Ectodermal cell (in vitro differentiated cells): ENCODE results near the gene MATCAP1.
A peak's percentile ranks its signal among the peaks of the same experiment; 100 is the strongest.

Experiments
- H3K27ac ChIP-seq: 2 replicates; pipeline ENCODE4 v1.7.0; 2013; ENCODE audit warnings: mild to moderate bottlenecking, low read depth, low read length; ENCODE audit not compliant: insufficient read depth, poor library complexity, severe bottlenecking
- H3K27me3 ChIP-seq: 2 replicates; pipeline ENCODE4 v1.7.0; 2013; ENCODE audit warnings: mild to moderate bottlenecking, low read length; ENCODE audit not compliant: insufficient read depth, control insufficient read depth, poor library complexity, severe bottlenecking
- H3K36me3 ChIP-seq: one replicate; pipeline ENCODE4 v1.7.0; 2013; ENCODE audit warnings: low read length; ENCODE audit not compliant: control insufficient read depth, insufficient read depth
- H3K4me1 ChIP-seq: one replicate; pipeline ENCODE4 v1.7.0; 2013; ENCODE audit warnings: low read length; ENCODE audit not compliant: control insufficient read depth, insufficient read depth
- H3K4me3 ChIP-seq: 2 replicates; pipeline ENCODE4 v1.7.0; 2013; ENCODE audit warnings: low read depth, low read length, control low read depth; ENCODE audit not compliant: insufficient read depth
- H3K9me3 ChIP-seq: 2 replicates; pipeline ENCODE4 v1.7.0; 2013; ENCODE audit warnings: mild to moderate bottlenecking, low read length, moderate library complexity; ENCODE audit not compliant: control insufficient read depth
- WGBS, 2 experiments: methylation state at CpG; one replicate each; pipeline ENCODE4 v1.1.7; 2013; ENCODE audit warnings: missing lambda C conversion rate in 2 of 2; 5-methylcytosine and 5-hydroxymethylcytosine counted together

The MATCAP1 gene

DNA sequence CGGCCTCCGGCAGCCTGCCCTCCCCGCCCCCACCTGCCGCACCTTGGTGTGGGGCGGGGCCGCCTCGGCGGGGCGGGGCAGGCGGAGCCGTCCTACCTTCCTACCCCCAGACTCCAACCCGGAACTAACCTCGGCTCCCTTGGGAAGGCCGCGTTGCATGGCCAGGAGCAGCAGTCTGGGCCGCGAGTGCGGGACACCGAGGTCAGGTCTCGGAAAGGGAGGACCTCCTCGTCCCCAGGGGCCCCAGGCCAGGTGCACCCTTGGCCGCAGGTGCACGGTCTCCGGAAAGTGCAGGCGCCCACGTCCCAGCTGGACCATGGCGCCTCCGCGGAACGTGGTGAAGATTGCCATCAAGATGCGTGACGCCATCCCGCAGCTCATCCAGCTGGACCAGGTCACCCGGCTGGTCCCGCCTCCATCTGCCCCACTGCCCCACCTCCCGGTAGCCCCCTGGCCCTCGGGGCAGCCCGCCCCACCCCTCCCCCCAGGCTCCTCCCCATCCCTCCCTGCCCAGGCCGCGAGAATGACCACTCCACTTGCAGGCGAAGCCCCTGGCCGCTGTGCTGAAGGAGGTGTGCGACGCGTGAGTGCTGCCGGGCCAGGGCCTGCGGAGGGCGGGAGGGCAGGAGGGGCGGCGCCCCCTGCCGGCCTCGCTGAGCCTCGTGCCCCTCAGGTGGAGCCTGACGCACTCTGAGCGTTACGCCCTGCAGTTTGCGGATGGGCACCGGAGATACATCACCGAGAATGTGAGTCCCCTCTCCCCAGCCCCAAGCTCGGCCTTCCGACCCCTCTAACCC is 15.4 kb upstream of the MATCAP1 start, which contains the start of gene ELMO3:
ELMO3 (plus strand) TSS at position 121 of the 797 bp plus-strand sequence; CDS start at position 317, 196 bp downstream.
- WGBS, 2 experiments, result 77% methylated on average over 60 of the region's 61 CpGs
- no peaks in the 10 kb centered on the region for H3K4me1 ChIP-seq
- no peak within 1 kb of the TSS for H3K4me3 ChIP-seq
- no peaks in the 10 kb centered on the region for H3K27me3 ChIP-seq
- no peak within 1 kb of the TSS for H3K27ac ChIP-seq
- H3K36me3 ChIP-seq, result peaks cover 34% of the 10 kb centered on the region
- no peaks in the 10 kb centered on the region for H3K9me3 ChIP-seq

DNA sequence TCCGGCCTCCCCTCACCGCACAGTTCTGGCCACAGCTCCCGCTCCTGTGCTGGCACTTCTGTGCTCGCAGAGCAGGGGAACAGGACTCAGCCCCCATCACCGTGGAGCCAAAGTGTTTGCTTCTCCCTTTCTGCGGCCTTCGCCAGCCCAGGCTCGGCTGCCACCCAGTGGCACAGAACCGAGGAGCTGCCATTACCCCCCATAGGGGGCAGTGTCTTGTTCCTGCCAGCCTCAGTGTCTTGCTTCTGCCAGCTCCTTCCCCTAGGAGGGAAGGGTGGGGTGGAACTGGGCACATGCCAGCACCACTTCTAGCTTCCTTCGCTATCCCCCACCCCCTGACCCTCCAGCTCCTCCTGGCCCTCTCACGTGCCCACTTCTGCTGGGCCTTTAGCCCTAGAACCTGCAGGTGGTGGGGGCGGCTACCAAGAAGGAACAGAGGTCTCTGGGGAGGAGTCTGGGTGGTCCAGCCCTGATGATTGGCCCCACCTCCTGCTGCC is 14.5 kb upstream of the MATCAP1 start:
- Histone ChIP-seq H3K4me3 (no peak overlapping the region), H3K36me3 (peaks cover 36% of the 10 kb centered on the region), H3K4me1 (peaks cover 3% of the 10 kb centered on the region), H3K27ac (no peak overlapping the region), H3K9me3 (no peaks in the 10 kb centered on the region), H3K27me3 (no peaks in the 10 kb centered on the region)
- whole genome bisulfite sequencing, 2 experiments, result 88 to 89% methylated on average over 12 of the region's 12 CpGs

GRCh38 chr16:67197704-67198103 is 13.9 kb upstream of the MATCAP1 start:
- no peaks in the 10 kb centered on the region for H3K9me3 ChIP-seq
- H3K27ac ChIP-seq, result no peak overlapping the region
- H3K4me3 ChIP-seq, result no peak overlapping the region
- no peaks in the 10 kb centered on the region for H3K27me3 ChIP-seq
- H3K4me1 ChIP-seq, result peaks cover 8% of the 10 kb centered on the region
- H3K36me3 ChIP-seq, result peaks cover 36% of the 10 kb centered on the region
- WGBS, 2 experiments, result 93 to 97% methylated on average over 6 of the region's 6 CpGs

GRCh38 chr16:67196881-67197280 is 13.1 kb upstream of the MATCAP1 start:
- 96 to 97% methylated on average over 1 of the region's 1 CpG for WGBS, 2 experiments
- H3K4me3 ChIP-seq, result no peak overlapping the region
- peaks cover 36% of the 10 kb centered on the region for H3K36me3 ChIP-seq
- no peaks in the 10 kb centered on the region for H3K27me3 ChIP-seq
- peaks cover 8% of the 10 kb centered on the region for H3K4me1 ChIP-seq
- H3K9me3 ChIP-seq, result no peaks in the 10 kb centered on the region
- H3K27ac ChIP-seq, result no peak overlapping the region

GRCh38 chr16:67195676-67196075 is 11.9 kb upstream of the MATCAP1 start:
- Histone ChIP-seq H3K4me1 (peaks cover 8% of the 10 kb centered on the region), H3K27ac (no peak overlapping the region), H3K27me3 (no peaks in the 10 kb centered on the region), H3K4me3 (no peak overlapping the region), H3K36me3 (peaks cover 36% of the 10 kb centered on the region), H3K9me3 (no peaks in the 10 kb centered on the region)
- 94 to 95% methylated on average over 5 of the region's 5 CpGs for WGBS, 2 experiments

DNA sequence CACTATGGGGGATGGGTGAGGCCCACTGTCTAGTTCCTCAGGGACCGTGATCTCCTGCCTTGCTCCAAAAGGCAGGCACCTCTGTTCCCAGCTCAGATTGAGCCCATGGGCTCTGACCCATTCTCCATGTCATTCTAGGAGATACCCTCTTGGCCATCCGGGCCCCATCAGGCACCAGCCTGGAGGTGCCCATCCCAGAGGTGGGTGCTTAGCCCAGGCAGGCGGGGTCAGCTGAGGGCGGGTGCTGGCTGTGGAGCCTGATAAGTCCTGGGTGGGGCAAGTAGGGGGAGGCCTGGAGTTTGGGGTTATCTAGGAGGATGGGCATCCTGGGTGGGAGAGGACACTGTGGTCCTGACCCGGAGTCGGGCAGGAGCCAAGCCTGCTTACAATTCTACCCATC is 10.5 kb upstream of the MATCAP1 start:
- peaks cover 36% of the 10 kb centered on the region for H3K36me3 ChIP-seq
- no peak overlapping the region for H3K4me3 ChIP-seq
- no peaks in the 10 kb centered on the region for H3K27me3 ChIP-seq
- H3K27ac ChIP-seq, result no peak overlapping the region
- WGBS, 2 experiments, result 93 to 95% methylated on average over 4 to 6 of the region's 6 CpGs
- no peaks in the 10 kb centered on the region for H3K9me3 ChIP-seq
- peaks cover 8% of the 10 kb centered on the region for H3K4me1 ChIP-seq

DNA sequence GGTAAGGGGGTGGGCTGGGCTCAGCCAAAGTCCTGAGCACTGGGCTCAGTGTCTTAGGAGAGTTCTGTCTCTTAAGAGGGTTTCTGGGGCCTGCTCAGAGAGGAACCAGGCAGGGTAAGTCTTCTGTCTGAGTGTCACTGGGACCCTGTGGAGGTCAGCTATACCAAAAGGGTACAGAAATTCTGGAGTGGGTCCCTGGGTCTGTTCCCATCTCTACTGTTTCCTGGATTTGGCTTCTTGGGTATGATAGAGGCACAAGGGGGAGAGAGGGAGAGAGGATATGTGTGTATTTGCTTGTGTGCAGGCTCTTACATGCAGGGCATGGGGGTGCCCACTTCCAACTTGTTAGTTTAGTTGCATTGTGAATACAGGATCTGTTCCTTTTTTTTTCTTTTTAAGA is 9.8 kb upstream of the MATCAP1 start:
- Histone ChIP-seq H3K36me3 (peaks cover 36% of the 10 kb centered on the region), H3K9me3 (no peaks in the 10 kb centered on the region), H3K4me1 (peaks cover 8% of the 10 kb centered on the region), H3K4me3 (no peak overlapping the region), H3K27ac (no peak overlapping the region), H3K27me3 (no peaks in the 10 kb centered on the region)

DNA sequence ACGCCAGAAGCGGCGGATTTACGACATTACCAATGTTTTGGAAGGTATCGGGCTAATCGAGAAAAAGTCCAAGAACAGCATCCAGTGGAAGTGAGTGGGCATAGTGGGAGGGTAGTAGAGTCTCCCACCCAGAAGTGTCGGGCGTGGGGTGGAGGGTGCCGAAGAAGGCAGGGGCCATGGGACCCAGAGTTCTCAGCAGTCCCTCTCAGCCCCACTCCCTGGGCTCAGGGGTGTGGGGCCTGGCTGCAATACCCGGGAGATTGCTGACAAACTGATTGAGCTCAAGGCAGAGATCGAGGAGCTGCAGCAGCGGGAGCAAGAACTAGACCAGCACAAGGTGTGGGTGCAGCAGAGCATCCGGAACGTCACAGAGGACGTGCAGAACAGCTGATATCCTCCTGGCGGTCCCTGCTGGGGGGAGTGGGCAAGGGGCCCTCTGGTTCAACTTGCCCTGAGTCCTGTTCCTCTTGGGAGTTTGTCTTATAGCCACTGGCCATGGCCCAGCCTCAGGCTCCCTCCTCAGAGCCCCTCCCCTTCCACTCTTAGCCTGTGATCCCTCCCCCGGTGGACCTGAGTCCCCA is 9.1 kb upstream of the MATCAP1 start:
- Histone ChIP-seq H3K9me3 (no peaks in the 10 kb centered on the region), H3K27ac (no peak overlapping the region), H3K4me3 (peak overlapping the region; percentile 100), H3K4me1 (peaks cover 8% of the 10 kb centered on the region), H3K27me3 (no peaks in the 10 kb centered on the region), H3K36me3 (peaks cover 36% of the 10 kb centered on the region)
- WGBS, 2 experiments, result 44 to 54% methylated on average over 17 of the region's 17 CpGs

- Histone ChIP-seq H3K36me3 (peaks cover 32% of the 10 kb centered on the region), H3K4me1 (peaks cover 9% of the 10 kb centered on the region), H3K27ac (no peak within 1 kb of the TSS), H3K9me3 (no peaks in the 10 kb centered on the region), H3K4me3 (peak within 1 kb of the TSS; percentile 100), H3K27me3 (no peaks in the 10 kb centered on the region)
- WGBS, 2 experiments, result 1% methylated on average over 54 of the region's 54 CpGs
Measured at GRCh38 chr16:67191995-67192681, 8.4 kb upstream of the MATCAP1 start, which contains the start of gene E2F4. E2F4 (plus strand) TSS chr16:67192155; CDS start chr16:67192228, 73 bp downstream.

DNA sequence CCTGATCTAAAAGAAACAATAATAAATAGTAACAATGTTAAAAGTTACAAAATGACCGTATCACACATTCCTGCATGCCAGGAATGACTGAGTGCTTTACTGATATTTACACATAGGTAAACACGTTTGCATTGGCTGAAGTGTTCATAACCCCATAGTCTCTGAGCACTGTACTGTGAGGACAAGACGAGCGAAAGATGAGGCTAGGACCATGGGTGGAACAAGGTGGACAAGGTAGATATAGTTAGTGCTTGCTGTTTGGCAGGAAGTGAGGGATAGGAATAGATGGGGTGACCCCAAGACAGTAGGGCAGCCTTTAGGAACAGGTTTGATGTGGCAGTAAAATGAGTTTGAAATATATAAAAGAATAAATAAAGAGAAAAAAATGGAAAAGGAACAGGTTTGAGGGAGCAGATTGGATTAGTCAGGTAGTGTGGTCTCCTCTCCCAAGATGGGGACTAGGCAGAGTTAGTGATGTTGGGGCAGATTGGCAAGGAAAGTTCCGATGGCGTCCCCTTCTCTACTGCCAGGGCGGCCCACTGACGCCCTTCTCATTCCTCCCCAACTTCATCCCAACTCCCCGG is 7.7 kb upstream of the MATCAP1 start:
- Histone ChIP-seq H3K27me3 (peaks cover 2% of the 10 kb centered on the region), H3K27ac (no peak overlapping the region), H3K4me3 (peak overlapping the region; percentile 100), H3K36me3 (peaks cover 26% of the 10 kb centered on the region), H3K4me1 (peaks cover 15% of the 10 kb centered on the region), H3K9me3 (no peaks in the 10 kb centered on the region)
- WGBS, 2 experiments, result 41 to 44% methylated on average over 9 of the region's 9 CpGs
